RWPE1 (cell line): ENCODE results near the gene CSNK1G2.

ENCODE experiments used
- CTCF ChIA-PET: fragments of 350-600 bp; sonication (Branson Sonifier 250); formaldehyde crosslinking; extraction: SDS; loops from one replicate; lab custom pipeline; 2021; lab: Yijun Ruan, JAX
- POLR2A ChIA-PET: fragments of 400-600 bp; formaldehyde crosslinking; extraction: SDS; loops from one replicate; lab custom pipeline; 2020; ENCODE audit warnings: antibody characterized with exemption; ENCODE audit not compliant: low non-redundant PET; lab: Yijun Ruan, JAX
- DNase-seq: peaks from one replicate; pipeline ENCODE4 v3.0.0; 2012; ENCODE audit warnings: low spot score
- H3K27ac ChIP-seq: fragments of 450-650 bp; 2 replicates; pipeline ENCODE4 v1.5.1; 2017
- CTCF ChIP-seq: fragments of 450-650 bp; conservative IDR thresholded peaks from 2 replicates; pipeline ENCODE4 v1.5.1; 2017; ENCODE audit warnings: low read depth, mild to moderate bottlenecking

CSNK1G2 gene

GRCh38 chr19:1950640-1951039 is 9.7 kb downstream of the CSNK1G2 start:
- DNase-seq: no peak
- ChIA-PET POLR2A (no interaction called here), CTCF (interaction anchor here (0.5 kb wide), 1 partner anchor 53 kb away, joined by 4 read pairs; no protein-coding TSS in a partner anchor)
- TF ChIP-seq CTCF: no peak
- H3K27ac ChIP-seq: no peak overlapping the region

GRCh38 chr19:1952635-1953034 is 11.7 kb downstream of the CSNK1G2 start:
- DNase-seq: no peak
- POLR2A ChIA-PET: no interaction called here
- TF ChIP-seq CTCF: no peak
- peak overlapping the region; percentile 35 for H3K27ac ChIP-seq
- CTCF ChIA-PET: no interaction called here

- DNase-seq: no peak
- H3K27ac ChIP-seq: peak overlapping the region; percentile 35; the same call in 1 of the 2 replicates
- no peak for TF ChIP-seq CTCF
- ChIA-PET POLR2A (no interaction called here), CTCF (no interaction called here)
Measured at GRCh38 chr19:1953037-1953436, 12.1 kb downstream of the CSNK1G2 start.

- TF ChIP-seq CTCF: no peak
- CTCF ChIA-PET: no interaction called here
- peak overlapping the region; percentile 35; the same call in 1 of the 2 replicates for H3K27ac ChIP-seq
- POLR2A ChIA-PET: no interaction called here
- no peak for DNase-seq
Measured at GRCh38 chr19:1953441-1954094, 12.6 kb downstream of the CSNK1G2 start.

GRCh38 chr19:1954532-1954933 is 13.6 kb downstream of the CSNK1G2 start:
- no peak for TF ChIP-seq CTCF
- DNase-seq: no peak
- no peak overlapping the region for H3K27ac ChIP-seq
- ChIA-PET CTCF (no interaction called here), POLR2A (no interaction called here)

GRCh38 chr19:1955171-1956121 is 14.5 kb downstream of the CSNK1G2 start:
- POLR2A ChIA-PET: no interaction called here
- CTCF ChIA-PET: no interaction called here
- no peak overlapping the region for H3K27ac ChIP-seq
- DNase-seq: no peak
- TF ChIP-seq CTCF: no peak
